Breast epithelium (tissue), 4 donors: ENCODE data around the gene DBN1. TPM values are rescaled to one million over a fixed set of nuclear protein-coding genes. Genes with fewer than 3 reads are reported as not detected.

ENCODE experiments used
- DNase-seq, 2 donors: peaks; one replicate each; pipeline ENCODE4 v3.0.0-alpha.2; 2019; ENCODE audit warnings: low spot score in 2 of 2
- H3K27ac ChIP-seq, 2 donors: fragments of 200-600 bp; sonication (generic) in 1 of 2; one replicate each; pipeline ENCODE4 v1.5.1; 2016 to 2019; ENCODE audit warnings: mild to moderate bottlenecking in 1 of 2
- H3K27me3 ChIP-seq, 2 donors: fragments of 200-600 bp; sonication (generic) in 1 of 2; one replicate each; pipeline versions ENCODE4 v1.5.1 to v1.6.0; 2017 to 2019; ENCODE audit warnings: control low read depth in 1 of 2, mild to moderate bottlenecking in 1 of 2
- H3K36me3 ChIP-seq: fragments of 200-600 bp; one replicate; pipeline ENCODE4 v1.5.1; 2019
- H3K4me1 ChIP-seq, 2 donors: fragments of 200-600 bp; sonication (generic); one replicate each; pipeline ENCODE4 v1.5.1; 2016 to 2019; ENCODE audit warnings: control low read depth in 1 of 2
- H3K4me3 ChIP-seq, 3 donors: fragments of 200-600 bp; sonication (generic); 1 replicate in 2 of 3; 2 replicates in 1 of 3; pipeline ENCODE4 v1.5.1; 2016 to 2019; ENCODE audit warnings: mild to moderate bottlenecking in 3 of 3, moderate library complexity in 2 of 3
- H3K9me3 ChIP-seq, 2 donors: fragments of 200-600 bp; sonication (generic) in 1 of 2; one replicate each; pipeline ENCODE4 v1.5.1; 2016 to 2019; ENCODE audit warnings: control low read depth in 1 of 2
- POLR2A ChIP-seq: fragments of 450-650 bp; IDR thresholded peaks from one replicate; pipeline ENCODE4 v1.6.1; 2016; ENCODE audit warnings: antibody characterized with exemption, mild to moderate bottlenecking, moderate library complexity
- POLR2AphosphoS5 ChIP-seq, 3 donors: sonication (generic); formaldehyde crosslinking; IDR thresholded peaks; one replicate each; pipeline ENCODE4 v1.6.1; 2017; ENCODE audit warnings: antibody characterized with exemption in 3 of 3
- intact Hi-C: fragments of 100-400 bp; cut with DNase I; formaldehyde crosslinking; loops from one replicate; pipeline ENCODE4 v1.15.1; 2023; ENCODE audit warnings: low total_unique reads
- total RNA-seq, 3 donors: library from RNA; depleted of rRNA; stranded (reverse); fragments of >200 nt; gene quantifications; one replicate each; pipeline ENCODE4 v1.1.0, GENCODE V29; 2016
- TF ChIP-seq, protein P1 (sequence below), 3 donors: fragments of 450-650 bp; IDR thresholded peaks; one replicate each; pipeline ENCODE4 v1.5.1; 2016 to 2017; ENCODE audit warnings: antibody characterized with exemption in 3 of 3, mild to moderate bottlenecking in 3 of 3, moderate library complexity in 3 of 3

Gene DBN1
- total RNA-seq, 3 donors from 2014 or later, result 30.7 to 94.6 (median 61.3) TPM

DNA sequence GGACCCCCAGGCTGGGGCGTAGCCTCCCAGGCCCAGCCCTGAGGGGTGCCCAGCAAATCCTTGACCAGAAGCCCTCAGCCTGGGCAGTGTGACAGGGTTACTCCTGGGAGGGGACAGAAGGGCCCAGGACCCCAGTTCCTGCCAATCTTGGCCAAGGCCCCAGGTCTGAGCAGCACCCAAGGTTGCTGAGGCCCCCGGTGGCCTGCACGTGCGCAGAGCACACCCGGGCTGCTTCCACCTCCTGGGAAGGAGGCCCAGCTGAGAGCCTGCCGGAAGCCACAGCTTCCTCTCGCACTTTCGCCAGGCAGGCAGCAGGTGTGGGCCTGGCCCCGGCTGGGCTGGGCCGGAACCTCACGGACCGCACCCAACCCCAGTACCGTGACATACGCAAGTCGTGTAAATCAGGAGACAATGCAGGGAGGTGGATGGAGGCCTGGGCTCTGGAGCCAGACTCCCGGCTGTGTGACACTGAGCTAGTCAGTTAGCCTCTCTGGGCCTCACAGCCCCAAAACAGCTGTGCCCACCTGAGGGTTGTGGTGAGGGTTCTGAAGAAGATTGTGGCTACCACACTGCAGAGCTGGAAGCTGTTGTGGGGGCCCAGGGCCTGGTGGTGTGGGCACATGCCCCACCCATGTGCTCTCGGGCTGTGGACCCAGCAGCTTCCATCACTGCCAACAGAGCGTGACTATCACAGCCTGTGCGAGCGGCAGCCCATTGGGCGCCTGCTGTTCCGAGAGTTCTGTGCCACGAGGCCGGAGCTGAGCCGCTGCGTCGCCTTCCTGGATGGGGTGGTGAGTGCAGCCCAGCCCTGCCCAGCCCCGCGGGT, 41.9 kb downstream of the DBN1 start:
- DNase-seq, result no peak
- Histone ChIP-seq H3K4me3 (no peak overlapping the region), H3K36me3 (no peaks in the 10 kb centered on the region), H3K9me3 (no peaks in the 10 kb centered on the region), H3K4me1 (peaks cover 5 to 17% of the 10 kb centered on the region in 2 donors), H3K27me3 (no peaks in the 10 kb centered on the region), H3K27ac (peak overlapping the region in 1 of 2 donors; percentile 54)
- intact Hi-C loops, result no loop called here
- TF ChIP-seq, protein P1, sequence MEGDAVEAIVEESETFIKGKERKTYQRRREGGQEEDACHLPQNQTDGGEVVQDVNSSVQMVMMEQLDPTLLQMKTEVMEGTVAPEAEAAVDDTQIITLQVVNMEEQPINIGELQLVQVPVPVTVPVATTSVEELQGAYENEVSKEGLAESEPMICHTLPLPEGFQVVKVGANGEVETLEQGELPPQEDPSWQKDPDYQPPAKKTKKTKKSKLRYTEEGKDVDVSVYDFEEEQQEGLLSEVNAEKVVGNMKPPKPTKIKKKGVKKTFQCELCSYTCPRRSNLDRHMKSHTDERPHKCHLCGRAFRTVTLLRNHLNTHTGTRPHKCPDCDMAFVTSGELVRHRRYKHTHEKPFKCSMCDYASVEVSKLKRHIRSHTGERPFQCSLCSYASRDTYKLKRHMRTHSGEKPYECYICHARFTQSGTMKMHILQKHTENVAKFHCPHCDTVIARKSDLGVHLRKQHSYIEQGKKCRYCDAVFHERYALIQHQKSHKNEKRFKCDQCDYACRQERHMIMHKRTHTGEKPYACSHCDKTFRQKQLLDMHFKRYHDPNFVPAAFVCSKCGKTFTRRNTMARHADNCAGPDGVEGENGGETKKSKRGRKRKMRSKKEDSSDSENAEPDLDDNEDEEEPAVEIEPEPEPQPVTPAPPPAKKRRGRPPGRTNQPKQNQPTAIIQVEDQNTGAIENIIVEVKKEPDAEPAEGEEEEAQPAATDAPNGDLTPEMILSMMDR (IDR thresholded peaks at IDR 0.05), result no peak
- TF ChIP-seq POLR2AphosphoS5 (IDR thresholded peaks at IDR 0.05) (peak in 1 of 3 donors; percentile 20), POLR2A (no peak)

DNA sequence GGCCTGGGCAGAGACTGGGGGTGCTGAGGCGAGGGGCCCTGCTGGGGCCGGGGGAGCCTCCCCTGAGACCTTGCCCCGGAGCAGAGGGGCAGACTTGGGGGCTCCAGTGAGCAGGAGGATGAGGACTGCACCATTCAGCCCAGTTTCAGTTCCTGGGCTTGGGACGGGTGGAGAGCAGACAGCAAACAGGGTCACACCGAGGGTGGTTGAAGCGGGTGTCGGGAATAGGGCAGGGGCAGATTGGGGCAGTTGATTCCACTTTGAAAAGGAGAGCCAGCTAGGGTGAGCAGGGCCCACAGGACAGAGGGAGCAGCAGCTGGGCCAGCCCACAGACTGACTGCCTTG, 42.5 kb downstream of the DBN1 start:
- H3K4me1 ChIP-seq, result peaks cover 5 to 17% of the 10 kb centered on the region in 2 donors
- no peak for DNase-seq
- no peaks in the 10 kb centered on the region for H3K36me3 ChIP-seq
- H3K27me3 ChIP-seq, result no peaks in the 10 kb centered on the region
- TF ChIP-seq POLR2A, result no peak
- TF ChIP-seq, protein P1 (IDR thresholded peaks at IDR 0.05), result no peak
- no peak for TF ChIP-seq POLR2AphosphoS5 (IDR thresholded peaks at IDR 0.05)
- no peak overlapping the region for H3K4me3 ChIP-seq
- intact Hi-C loops, result no loop called here
- H3K9me3 ChIP-seq, result no peaks in the 10 kb centered on the region
- peak overlapping the region in 1 of 2 donors; percentile 54 for H3K27ac ChIP-seq

DNA sequence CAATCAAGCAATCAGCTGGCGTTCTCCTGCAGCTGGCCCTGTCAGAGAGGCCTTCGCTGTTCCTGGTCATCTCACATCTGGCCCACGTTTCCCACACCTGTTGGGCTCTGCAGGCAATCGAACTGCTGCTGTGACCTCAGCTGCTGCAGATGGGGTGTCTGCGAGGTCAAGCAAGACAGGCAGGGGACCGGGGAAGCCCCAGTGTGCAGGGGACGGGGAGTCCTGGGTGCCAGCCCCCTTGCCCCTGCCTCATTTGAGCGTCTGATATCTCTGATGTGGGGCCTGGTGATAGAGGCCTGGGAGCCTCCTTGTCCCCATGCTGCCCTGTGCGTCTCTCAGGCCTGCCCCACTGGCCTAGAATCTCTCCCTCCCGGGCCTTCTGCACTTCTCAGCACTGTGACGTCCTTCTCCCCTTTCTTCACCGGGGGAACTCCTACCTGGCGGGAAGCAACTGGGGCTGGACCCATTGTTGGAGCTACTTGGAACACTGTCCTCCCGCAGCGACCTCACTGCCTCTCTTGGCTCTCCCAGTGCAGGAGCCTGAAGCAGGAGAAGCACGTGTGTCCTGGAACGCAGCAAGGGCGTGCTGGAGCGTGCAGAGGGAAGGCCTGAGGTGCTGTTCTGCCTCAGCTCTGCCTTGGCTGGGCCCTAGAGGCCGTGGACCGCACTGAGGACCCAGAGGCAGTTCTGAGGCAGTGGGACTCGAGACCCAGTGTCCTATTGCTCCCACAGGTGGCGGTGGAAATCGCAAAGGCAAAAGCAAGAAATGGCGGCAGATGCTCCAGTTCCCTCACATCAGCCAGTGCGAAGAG, 43.1 kb downstream of the DBN1 start:
- H3K4me1 ChIP-seq, result peaks cover 5 to 17% of the 10 kb centered on the region in 2 donors
- no peak for TF ChIP-seq POLR2A

DNA sequence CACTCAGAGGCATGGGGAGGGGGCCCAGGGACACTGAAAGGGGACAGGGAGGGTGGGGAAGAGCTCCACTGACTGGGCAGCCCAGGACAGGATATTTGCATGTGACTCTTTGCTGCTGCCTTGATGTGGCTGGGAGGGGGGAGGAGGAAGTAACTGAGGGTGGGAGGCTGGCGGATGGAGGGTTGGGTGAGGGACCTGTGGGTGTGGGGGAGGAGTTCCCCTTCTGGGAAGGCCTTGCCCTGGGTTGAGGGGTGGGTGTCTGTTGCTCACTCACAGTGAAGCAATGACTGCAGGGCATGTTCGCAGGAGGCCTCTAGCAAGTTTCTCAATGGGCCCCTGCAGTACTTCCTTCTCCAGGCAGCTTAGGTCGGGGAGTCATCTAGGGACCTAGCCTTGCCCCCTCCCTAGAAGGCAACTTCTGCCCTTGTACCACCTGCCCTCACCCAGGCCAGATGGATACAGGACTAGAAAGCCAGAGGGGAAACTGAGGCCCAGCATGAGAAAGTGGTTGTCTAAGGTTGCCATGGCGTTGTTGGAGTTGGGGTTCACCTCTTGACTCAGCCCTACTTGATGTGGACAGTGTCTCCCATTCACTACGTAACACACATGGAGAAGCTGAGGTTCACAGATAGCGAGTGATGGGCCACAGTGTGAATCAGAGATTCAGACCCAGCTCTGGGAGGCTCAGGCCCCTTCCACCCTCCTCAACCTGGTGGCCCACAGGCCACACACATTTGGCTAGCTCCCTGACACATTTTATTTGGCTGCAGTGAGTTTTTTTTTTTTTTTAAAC, 44.0 kb downstream of the DBN1 start:
- DNase-seq, result no peak
- Histone ChIP-seq H3K9me3 (no peaks in the 10 kb centered on the region), H3K27ac (no peak overlapping the region), H3K36me3 (no peaks in the 10 kb centered on the region), H3K4me3 (no peak overlapping the region), H3K4me1 (peaks cover 5 to 17% of the 10 kb centered on the region in 2 donors), H3K27me3 (no peaks in the 10 kb centered on the region)
- no peak for TF ChIP-seq POLR2AphosphoS5 (IDR thresholded peaks at IDR 0.05)
- TF ChIP-seq, protein P1 (IDR thresholded peaks at IDR 0.05), result no peak
- TF ChIP-seq POLR2A, result no peak
- intact Hi-C loops, result no loop called here

More for the DNA sequence above, 43.1 kb downstream of the DBN1 start:
- no peaks in the 10 kb centered on the region for H3K36me3 ChIP-seq
- H3K9me3 ChIP-seq, result no peaks in the 10 kb centered on the region
- H3K4me3 ChIP-seq, result no peak overlapping the region
- DNase-seq, result no peak
- H3K27ac ChIP-seq, result peak overlapping the region in 1 of 2 donors; percentile 3
- intact Hi-C loops, result no loop called here
- no peaks in the 10 kb centered on the region for H3K27me3 ChIP-seq

DNA sequence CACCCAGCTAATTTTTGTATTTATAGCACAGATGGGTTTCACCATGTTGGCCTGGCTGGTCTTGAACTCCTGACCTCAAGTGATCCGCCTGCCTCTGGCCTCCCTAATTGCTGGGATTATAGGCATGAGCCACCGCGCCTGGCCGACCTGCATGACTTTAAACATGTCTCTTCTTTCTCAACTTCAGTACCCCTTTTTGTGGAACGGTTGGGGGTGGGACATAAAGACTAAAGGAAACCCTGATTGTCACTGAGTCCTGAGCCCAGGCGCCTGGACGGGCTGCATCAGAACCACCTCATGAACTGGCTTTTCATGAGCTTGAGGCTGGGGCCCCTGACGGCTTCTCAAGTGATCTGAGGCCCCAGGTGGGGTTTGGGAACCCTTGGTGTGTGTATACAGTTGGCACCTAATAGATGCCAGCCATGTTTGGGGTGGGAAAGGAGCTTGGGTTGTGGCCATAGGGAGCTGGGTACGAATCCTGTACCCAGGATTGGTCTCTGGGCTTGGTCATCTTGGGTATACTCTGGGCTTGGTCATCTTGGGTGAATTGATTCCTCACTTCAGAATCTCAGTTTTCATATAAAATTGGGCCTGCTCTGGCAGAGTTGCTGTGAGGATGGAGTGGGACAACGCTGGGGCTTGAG, 44.7 kb downstream of the DBN1 start:
- peak overlapping the region in 1 of 2 donors; percentile 91 for H3K27ac ChIP-seq
- no peaks in the 10 kb centered on the region for H3K9me3 ChIP-seq
- no peaks in the 10 kb centered on the region for H3K27me3 ChIP-seq
- H3K36me3 ChIP-seq, result no peaks in the 10 kb centered on the region
- peaks cover 5 to 17% of the 10 kb centered on the region in 2 donors for H3K4me1 ChIP-seq
- no peak for TF ChIP-seq POLR2A
- no peak for TF ChIP-seq POLR2AphosphoS5 (IDR thresholded peaks at IDR 0.05)
- TF ChIP-seq, protein P1 (IDR thresholded peaks at IDR 0.05), result no peak
- DNase-seq, result no peak
- intact Hi-C loops, result no loop called here
- no peak overlapping the region for H3K4me3 ChIP-seq
